HepG2 (cell line): ENCODE data around the gene CACNA2D1. TPM values are rescaled to one million over a fixed set of nuclear protein-coding genes. Genes with fewer than 3 reads are reported as not detected.

ENCODE experiments used
- ATAC-seq: fragments of 200-7000 bp; cut with Tn5 transposase; 3 replicates; pipeline ENCODE4 v1.9.1; 2020; ENCODE audit warnings: mild to moderate bottlenecking, moderate library complexity
- BruUV-seq: library from RNA; stranded (reverse); fragments of 400-500 nt; replicated peaks from 2 replicates; lab custom pipeline; 2021; lab: Mats Ljungman, UMichigan
- CTCF ChIA-PET: fragments of 300-600 bp; formaldehyde crosslinking; extraction: SDS; loops from one replicate; lab custom pipeline; 2021; ENCODE audit warnings: low total read pairs, inconsistent platforms, low intra/inter-chr PET ratio; lab: Yijun Ruan, JAX
- POLR2A ChIA-PET: fragments of 350-600 bp; sonication (Branson Sonifier 250); formaldehyde crosslinking; loops from one replicate; lab custom pipeline; 2020; ENCODE audit warnings: antibody characterized with exemption, inconsistent platforms; lab: Yijun Ruan, JAX
- DNase-seq: peaks from one replicate; pipeline ENCODE4 v3.0.0-alpha.2; 2015; ENCODE audit warnings: low spot score
- FAIRE-seq: peaks from 3 replicates; lab custom pipeline; 2011; peaks lifted over from hg19 to GRCh38; lab: Jason Lieb, UNC
- H2AFZ ChIP-seq: one replicate; pipeline ENCODE4 v1.6.1; 2011; ENCODE audit warnings: low read length, inconsistent platforms
- H3K27ac ChIP-seq: fragments of 300-600 bp; 3 replicates; pipeline ENCODE4 v1.8.0; 2011; ENCODE audit warnings: mixed run types, mild to moderate bottlenecking, mixed read lengths, low read length, inconsistent platforms; ENCODE audit not compliant: insufficient read depth; ENCODE audit errors: extremely low read length
- H3K27me3 ChIP-seq, 2 experiments: fragments of 200-600 bp in 1 of 2; 2 replicates in 1 of 2; 3 replicates in 1 of 2; pipeline versions ENCODE4 v1.6.0 to v1.8.0; 2011; ENCODE audit warnings: low read length in 2 of 2, mild to moderate bottlenecking in 2 of 2, moderate library complexity in 2 of 2, inconsistent platforms in 1 of 2; ENCODE audit not compliant: insufficient read depth in 2 of 2, control insufficient read depth in 1 of 2
- H3K36me3 ChIP-seq, 2 experiments: fragments of 200-600 bp in 1 of 2; replicated peaks in 1 of 2; 2 replicates in 1 of 2; 3 replicates in 1 of 2; pipeline versions ENCODE4 v1.5.1 to v1.8.0; 2011; ENCODE audit warnings: low read length in 2 of 2, inconsistent platforms in 1 of 2; ENCODE audit not compliant: insufficient read depth in 2 of 2, control insufficient read depth in 1 of 2
- H3K4me1 ChIP-seq: 2 replicates; pipeline ENCODE4 v1.5.1; 2012; ENCODE audit warnings: low read length, inconsistent platforms; ENCODE audit not compliant: insufficient read depth
- H3K4me2 ChIP-seq: 2 replicates; pipeline ENCODE4 v1.6.0; 2011; ENCODE audit warnings: low read depth, low read length, inconsistent platforms
- H3K4me3 ChIP-seq, 3 experiments: fragments of 200-600 bp in 1 of 3; sonication (generic), shearing (Covaris generic) in 1 of 3; replicated peaks in 1 of 3; 2 replicates each; pipeline ENCODE4 v1.5.1; 2011 to 2016; ENCODE audit warnings: low read length in 3 of 3, inconsistent platforms in 2 of 3, low read depth in 2 of 3, mild to moderate bottlenecking in 2 of 3, control low read depth in 1 of 3, mixed read lengths in 1 of 3; ENCODE audit not compliant: insufficient read depth in 1 of 3
- H3K79me2 ChIP-seq: one replicate; pipeline ENCODE4 v1.6.1; 2011; ENCODE audit warnings: low read length, inconsistent platforms; ENCODE audit not compliant: insufficient read depth
- H3K9ac ChIP-seq: 2 replicates; pipeline ENCODE4 v1.6.0; 2011; ENCODE audit warnings: mild to moderate bottlenecking, low read depth, low read length, inconsistent platforms; ENCODE audit not compliant: insufficient read depth
- H3K9me3 ChIP-seq: 2 replicates; pipeline ENCODE4 v1.5.1; 2012; ENCODE audit warnings: mild to moderate bottlenecking, low read length
- H4K20me1 ChIP-seq: 2 replicates; pipeline ENCODE4 v1.6.0; 2011; ENCODE audit warnings: inconsistent platforms, mild to moderate bottlenecking, low read length, moderate library complexity; ENCODE audit not compliant: insufficient read depth
- JARID2 ChIP-seq: sonication (generic); formaldehyde crosslinking; IDR thresholded peaks from 2 replicates; pipeline ENCODE4 v1.8.1; 2023; ENCODE audit warnings: missing genetic modification reagents, inconsistent platforms; ENCODE audit not compliant: insufficient replicate concordance
- NR1H2 ChIP-seq: sonication (generic); formaldehyde crosslinking; IDR thresholded peaks from 2 replicates; pipeline ENCODE4 v1.8.1; 2022; ENCODE audit warnings: low read depth, missing genetic modification reagents, borderline replicate concordance
- POLR2AphosphoS2 ChIP-seq: IDR thresholded peaks from 2 replicates; pipeline ENCODE4 v1.6.1; 2011; ENCODE audit warnings: low read depth, low read length, improper control_type of control experiment
- SMARCE1 ChIP-seq: fragments of 450-650 bp; IDR thresholded peaks from 2 replicates; pipeline ENCODE4 v1.6.1; 2017; ENCODE audit warnings: borderline replicate concordance
- ZFP36L2 ChIP-seq: sonication (generic); formaldehyde crosslinking; IDR thresholded peaks from 2 replicates; pipeline ENCODE4 v1.4.0; 2020; ENCODE audit warnings: missing genetic modification reagents
- ZNF33B ChIP-seq: sonication (generic); formaldehyde crosslinking; IDR thresholded peaks from 2 replicates; pipeline ENCODE4 v1.5.1; 2020; ENCODE audit warnings: mild to moderate bottlenecking, missing genetic modification reagents
- ZNF746 ChIP-seq: sonication (generic); formaldehyde crosslinking; IDR thresholded peaks from 2 replicates; pipeline ENCODE4 v1.8.0; 2022; ENCODE audit warnings: mild to moderate bottlenecking, missing genetic modification reagents
- WGBS: methylation state at CpG from one replicate; pipeline ENCODE4 v1.1.6; 2017; ENCODE audit warnings: low lambda C conversion rate; 5-methylcytosine and 5-hydroxymethylcytosine counted together
- in situ Hi-C: cut with HindIII; loops from 2 replicates; pipeline ENCODE4 v1.10.0; 2017; ENCODE audit warnings: low pct_unique_long_range_greater_than_20kb; ENCODE audit not compliant: extremely low pct_ligation_motif_present
- intact Hi-C: fragments of 100-400 bp; cut with micrococcal nuclease; formaldehyde crosslinking; loops from one replicate; pipeline ENCODE4 v1.10.0; 2022; ENCODE audit not compliant: unreplicated experiment
- polyA plus RNA-seq, 8 experiments: library from polyadenylated mRNA; depleted of rRNA in 3 of 8; stranded (reverse) in 7 of 8; unstranded in 1 of 8; fragments of >200 nt; fragmentation: Illumina TruSeq in 4 of 8; extraction: Trizol in 4 of 8; gene quantifications; 2 replicates each; pipeline versions ENCODE4 v1.2.1 to v1.2.3, GENCODE V29; 2011 to 2016; ENCODE audit warnings: low read depth in 4 of 8, missing spikeins in 1 of 8, mixed read lengths in 1 of 8; ENCODE audit not compliant: insufficient read depth in 1 of 8
- total RNA-seq, 5 experiments: library from RNA; depleted of rRNA; stranded (reverse); fragments of >200 nt; fragmentation: Illumina TruSeq; extraction: Trizol; gene quantifications; 2 replicates each; pipeline ENCODE4 v1.2.3, GENCODE V29; 2016; ENCODE audit warnings: low read depth in 1 of 5
- TF ChIP-seq, protein P1 (sequence below): sonication (generic); formaldehyde crosslinking; IDR thresholded peaks from 2 replicates; pipeline ENCODE4 v1.4.0; 2020; ENCODE audit warnings: missing genetic modification reagents, mild to moderate bottlenecking, borderline replicate concordance
- TF ChIP-seq, protein P2 (sequence below): sonication (generic); formaldehyde crosslinking; IDR thresholded peaks from 2 replicates; pipeline ENCODE4 v1.4.0; 2020; ENCODE audit warnings: low read depth, mild to moderate bottlenecking, missing genetic modification reagents

The CACNA2D1 gene
- total and polyA plus RNA-seq, 2 of the 13 experiments (the other 11 are each of a cell fraction or from before 2014, with no cell fraction given), result not detected

DNA sequence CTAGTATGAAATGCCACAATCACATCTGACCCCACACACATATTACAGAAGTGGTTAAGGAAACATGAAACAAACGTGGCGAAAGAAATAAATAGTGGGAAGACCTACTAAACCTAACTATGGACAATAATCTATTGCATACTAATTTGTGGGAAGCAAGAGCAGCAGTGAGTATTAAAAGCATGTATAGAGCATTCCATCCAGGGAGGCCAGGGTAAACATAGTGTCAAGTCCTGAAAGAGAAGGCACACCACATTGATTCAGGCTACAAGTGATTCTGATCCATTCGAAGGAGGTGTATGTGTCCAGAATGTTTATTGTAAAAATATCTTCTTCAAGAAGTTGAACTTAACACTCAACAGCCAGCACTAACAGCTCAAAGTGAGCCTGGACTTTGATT lies 29.2 kb downstream of the CACNA2D1 start:
- BruUV-seq, result no TSS peak
- no peaks in the 10 kb centered on the region for H3K27me3 ChIP-seq
- H4K20me1 ChIP-seq, result no peaks in the 10 kb centered on the region
- H3K36me3 ChIP-seq, result no peaks in the 10 kb centered on the region
- no peak overlapping the region for H3K4me3 ChIP-seq
- intact Hi-C loops, result no loop called here
- no peak overlapping the region for H2AFZ ChIP-seq
- POLR2A ChIA-PET, result no interaction called here
- H3K79me2 ChIP-seq, result no peaks in the 10 kb centered on the region
- CTCF ChIA-PET, result no interaction called here
- H3K4me2 ChIP-seq, result no peak overlapping the region
- no peak for FAIRE-seq
- TF ChIP-seq ZFP36L2 (CRISPR knock-in tag) (no peak), POLR2AphosphoS2 (no peak), ZNF33B (CRISPR knock-in tag) (no peak), ZNF746 (no peak), JARID2 (CRISPR knock-in tag) (no peak), SMARCE1 (no peak), NR1H2 (CRISPR knock-in tag) (no peak)
- TF ChIP-seq, protein P1, sequence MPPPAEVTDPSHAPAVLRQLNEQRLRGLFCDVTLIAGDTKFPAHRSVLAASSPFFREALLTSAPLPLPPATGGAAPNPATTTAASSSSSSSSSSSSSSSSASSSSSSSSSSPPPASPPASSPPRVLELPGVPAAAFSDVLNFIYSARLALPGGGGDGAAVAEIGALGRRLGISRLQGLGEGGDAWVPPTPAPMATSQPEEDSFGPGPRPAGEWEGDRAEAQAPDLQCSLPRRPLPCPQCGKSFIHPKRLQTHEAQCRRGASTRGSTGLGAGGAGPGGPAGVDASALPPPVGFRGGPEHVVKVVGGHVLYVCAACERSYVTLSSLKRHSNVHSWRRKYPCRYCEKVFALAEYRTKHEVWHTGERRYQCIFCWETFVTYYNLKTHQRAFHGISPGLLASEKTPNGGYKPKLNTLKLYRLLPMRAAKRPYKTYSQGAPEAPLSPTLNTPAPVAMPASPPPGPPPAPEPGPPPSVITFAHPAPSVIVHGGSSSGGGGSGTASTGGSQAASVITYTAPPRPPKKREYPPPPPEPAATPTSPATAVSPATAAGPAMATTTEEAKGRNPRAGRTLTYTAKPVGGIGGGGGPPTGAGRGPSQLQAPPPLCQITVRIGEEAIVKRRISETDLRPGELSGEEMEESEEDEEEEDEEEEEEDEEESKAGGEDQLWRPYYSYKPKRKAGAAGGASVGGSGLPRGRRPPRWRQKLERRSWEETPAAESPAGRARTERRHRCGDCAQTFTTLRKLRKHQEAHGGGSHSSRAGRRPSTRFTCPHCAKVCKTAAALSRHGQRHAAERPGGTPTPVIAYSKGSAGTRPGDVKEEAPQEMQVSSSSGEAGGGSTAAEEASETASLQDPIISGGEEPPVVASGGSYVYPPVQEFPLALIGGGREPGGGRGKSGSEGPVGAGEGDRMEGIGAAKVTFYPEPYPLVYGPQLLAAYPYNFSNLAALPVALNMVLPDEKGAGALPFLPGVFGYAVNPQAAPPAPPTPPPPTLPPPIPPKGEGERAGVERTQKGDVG (CRISPR knock-in tag), result no peak
- TF ChIP-seq, protein P2, sequence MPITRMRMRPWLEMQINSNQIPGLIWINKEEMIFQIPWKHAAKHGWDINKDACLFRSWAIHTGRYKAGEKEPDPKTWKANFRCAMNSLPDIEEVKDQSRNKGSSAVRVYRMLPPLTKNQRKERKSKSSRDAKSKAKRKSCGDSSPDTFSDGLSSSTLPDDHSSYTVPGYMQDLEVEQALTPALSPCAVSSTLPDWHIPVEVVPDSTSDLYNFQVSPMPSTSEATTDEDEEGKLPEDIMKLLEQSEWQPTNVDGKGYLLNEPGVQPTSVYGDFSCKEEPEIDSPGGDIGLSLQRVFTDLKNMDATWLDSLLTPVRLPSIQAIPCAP (CRISPR knock-in tag), result no peak
- H3K27ac ChIP-seq, result no peak overlapping the region
- ATAC-seq, result no peak
- 3% methylated on average over 3 of the region's 3 CpGs for WGBS
- no peaks in the 10 kb centered on the region for H3K4me1 ChIP-seq
- in situ Hi-C loops, result no loop called here
- H3K9ac ChIP-seq, result no peak overlapping the region
- no peaks in the 10 kb centered on the region for H3K9me3 ChIP-seq
- DNase-seq, result no peak
